HT-29 (cell line): ENCODE results near the gene CIITA. TPM values are rescaled to one million over a fixed set of nuclear protein-coding genes. Genes with fewer than 3 reads are reported as not detected.
"Not testable (repeated sequence)": the region's sequence is repeated elsewhere in the genome, so short reads cannot be mapped to it uniquely, and the experiment has no call there.

ENCODE experiments used
- DNase-seq: peaks from one replicate; pipeline ENCODE4 v3.0.0-alpha.2; 2015; ENCODE audit warnings: low spot score
- total RNA-seq: library from RNA; depleted of rRNA; stranded (reverse); fragments of >200 nt; shearing (Covaris generic); gene quantifications from 2 replicates; pipeline ENCODE4 v1.2.3, GENCODE V29; 2014

Gene CIITA
- total RNA-seq, 1 experiment from 2014 or later, result not detected

DNA sequence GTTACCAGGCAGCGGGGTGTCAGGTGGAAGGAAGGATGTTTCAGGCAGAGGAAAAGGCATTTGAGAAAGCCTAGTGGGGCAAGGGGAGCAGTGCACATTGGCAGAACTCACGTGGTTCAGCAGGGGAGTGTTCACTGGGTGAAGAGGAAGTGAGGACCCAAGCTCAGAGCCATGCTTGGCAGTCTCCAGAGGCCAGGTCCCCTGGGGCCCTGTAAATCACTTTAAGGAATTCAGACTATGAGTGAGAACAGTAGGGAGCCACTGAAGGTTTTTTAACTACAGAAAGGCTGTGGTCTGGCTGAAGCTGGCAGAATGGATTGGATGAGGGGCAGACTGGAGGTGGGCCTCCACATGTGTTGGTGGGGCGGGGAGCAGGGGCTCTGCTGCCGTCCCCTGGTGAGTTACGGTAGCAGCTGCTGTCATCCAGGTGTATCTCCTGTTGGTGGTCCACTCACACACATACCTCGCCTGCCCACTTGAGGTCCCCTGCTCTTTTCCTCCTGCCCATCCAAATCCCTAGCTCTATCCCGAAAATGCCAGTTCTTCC, 72.5 kb downstream of the CIITA start:
- DNase-seq, result no peak

GRCh38 chr16:10950393-10950792, 73.4 kb downstream of the CIITA start:
- DNase-seq, result no peak

DNA sequence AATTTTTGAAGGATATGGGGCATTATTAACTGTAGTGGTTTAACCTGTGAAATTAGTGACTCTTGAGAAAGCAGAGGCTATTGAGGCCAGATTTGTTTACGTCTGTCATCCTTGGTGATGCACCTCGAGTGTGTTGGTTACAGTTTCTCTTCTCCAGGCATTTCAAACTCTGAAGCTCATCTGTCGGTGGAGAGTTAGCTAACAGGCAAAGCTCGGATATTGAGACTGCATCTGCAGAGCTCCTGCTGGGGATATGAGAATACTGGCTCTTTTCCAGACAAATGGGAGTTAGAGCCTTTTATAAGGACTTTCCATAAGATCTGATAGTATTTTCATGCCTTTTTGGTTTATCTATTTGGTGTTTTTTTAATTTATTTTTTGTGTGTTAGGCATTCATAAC, 74.0 kb downstream of the CIITA start:
- DNase-seq, result no peak

- no peak for DNase-seq
These were observed 77.9 kb downstream of the CIITA start for GRCh38 chr16:10954903-10955302.

GRCh38 chr16:10957771-10958482, 80.9 kb downstream of the CIITA start:
- DNase-seq, result no peak

DNA sequence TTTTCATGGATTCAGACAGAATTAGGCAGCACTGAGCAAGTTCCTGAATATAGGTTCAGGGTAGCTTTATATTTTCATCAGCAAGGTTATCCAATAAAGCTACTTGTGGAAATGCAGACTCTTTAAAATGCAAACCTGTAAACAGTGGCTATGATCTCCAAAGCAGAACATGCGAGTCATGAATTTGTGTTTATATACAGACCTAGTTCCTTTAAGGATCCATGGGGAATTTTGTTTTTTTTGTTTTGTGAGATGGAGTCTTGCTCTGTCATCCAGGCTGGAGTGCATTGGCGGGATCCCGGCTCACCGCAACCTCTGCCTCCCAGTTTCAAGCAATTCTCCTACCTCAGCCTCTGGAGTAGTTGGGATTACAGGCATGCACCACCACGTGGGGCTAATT, 82.2 kb downstream of the CIITA start:
- DNase-seq, result no peak

DNA sequence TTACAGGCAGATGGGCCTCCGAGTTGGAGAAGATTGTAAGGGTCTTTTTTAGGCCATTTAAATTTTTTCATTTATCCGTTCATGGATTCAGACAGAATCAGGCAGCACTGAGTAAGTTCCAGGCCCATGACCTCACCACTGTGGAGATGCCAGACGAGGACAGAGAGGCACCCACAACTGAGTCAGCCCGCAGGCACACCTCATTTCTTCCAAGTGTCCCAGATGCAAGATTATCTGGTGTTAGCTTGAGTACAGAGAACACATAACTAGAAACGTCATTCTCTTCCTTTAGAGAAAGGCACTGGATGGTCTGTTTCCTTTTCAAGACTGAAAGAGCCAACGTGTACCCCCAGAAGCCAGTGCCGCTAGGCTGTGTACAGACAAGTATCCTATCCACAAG, 84.2 kb downstream of the CIITA start:
- DNase-seq, result no peak

- peak; percentile 77 for DNase-seq
These were observed 87.3 kb downstream of the CIITA start for GRCh38 chr16:10964039-10964890.

- no peak for DNase-seq
These were observed 87.9 kb downstream of the CIITA start for GRCh38 chr16:10964891-10965326.

DNA sequence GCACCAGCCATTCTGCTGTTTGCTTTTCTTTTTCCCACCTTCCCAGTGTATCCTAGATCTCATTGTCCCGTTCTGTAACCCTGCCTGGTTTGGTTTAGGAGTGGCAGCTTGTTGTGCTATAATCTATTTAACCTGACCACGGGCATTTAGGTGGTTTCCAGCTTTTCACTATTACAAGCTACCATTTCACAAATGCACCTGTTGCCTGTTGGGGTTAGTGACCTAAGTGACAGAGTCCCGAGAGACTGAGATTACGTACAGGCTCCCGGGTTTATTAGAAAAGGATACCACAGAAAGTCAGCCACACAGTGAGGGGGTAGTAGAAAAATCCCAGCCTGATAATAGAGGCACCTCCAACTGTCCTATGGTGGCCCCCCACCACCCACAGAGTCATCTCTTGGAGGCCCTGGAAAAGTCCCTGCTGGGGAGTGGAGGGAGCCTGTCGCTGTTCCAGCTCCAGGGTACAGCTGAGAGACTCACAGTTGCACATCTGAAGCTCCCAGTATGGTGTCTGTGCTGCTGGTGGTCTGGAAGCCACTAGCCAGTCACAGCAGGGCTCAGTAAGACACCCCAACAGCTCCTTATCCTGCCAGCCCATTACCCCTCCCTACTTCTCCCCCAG, 88.5 kb downstream of the CIITA start:
- DNase-seq, result no peak

DNA sequence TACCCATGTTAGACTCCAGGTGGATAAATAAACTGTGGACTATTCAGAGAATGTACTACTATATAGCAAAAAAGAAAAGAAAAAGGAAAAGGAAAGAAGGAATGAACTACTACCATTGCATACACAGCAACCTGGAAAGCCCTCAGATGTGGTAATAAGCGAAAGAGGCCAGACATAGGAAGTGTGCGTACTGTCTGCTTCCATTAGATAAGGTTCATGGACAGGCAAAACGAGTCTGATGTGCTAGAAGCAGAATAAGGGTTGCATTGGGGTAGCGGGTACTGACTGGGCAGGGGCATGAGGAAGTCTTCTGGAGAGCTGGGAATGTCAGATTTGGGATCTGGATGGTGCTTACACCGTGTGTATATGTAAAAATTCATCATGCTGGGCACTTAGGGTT, 89.1 kb downstream of the CIITA start:
- no peak for DNase-seq

DNA sequence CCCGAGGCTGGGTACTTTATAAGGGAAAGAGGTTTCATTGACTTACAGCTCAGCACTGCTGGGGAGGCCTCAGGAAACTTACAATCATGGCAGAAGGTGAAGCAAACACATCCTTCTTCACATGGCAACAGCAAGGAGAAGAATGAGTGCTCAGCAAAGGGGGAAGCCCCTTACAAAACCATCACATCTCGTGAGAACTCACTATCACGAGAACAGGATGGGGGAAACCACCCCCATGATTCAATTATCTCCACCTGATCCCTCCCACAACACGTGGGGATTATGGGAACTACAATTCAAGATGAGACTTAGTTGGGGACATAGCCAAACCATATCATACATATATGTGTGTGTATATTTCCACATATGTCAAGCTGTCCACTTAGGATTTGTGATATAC, 89.6 kb downstream of the CIITA start:
- not testable (repeated sequence) for DNase-seq

- no peak for DNase-seq
These were observed 91.0 kb downstream of the CIITA start for GRCh38 chr16:10967986-10968385.

DNA sequence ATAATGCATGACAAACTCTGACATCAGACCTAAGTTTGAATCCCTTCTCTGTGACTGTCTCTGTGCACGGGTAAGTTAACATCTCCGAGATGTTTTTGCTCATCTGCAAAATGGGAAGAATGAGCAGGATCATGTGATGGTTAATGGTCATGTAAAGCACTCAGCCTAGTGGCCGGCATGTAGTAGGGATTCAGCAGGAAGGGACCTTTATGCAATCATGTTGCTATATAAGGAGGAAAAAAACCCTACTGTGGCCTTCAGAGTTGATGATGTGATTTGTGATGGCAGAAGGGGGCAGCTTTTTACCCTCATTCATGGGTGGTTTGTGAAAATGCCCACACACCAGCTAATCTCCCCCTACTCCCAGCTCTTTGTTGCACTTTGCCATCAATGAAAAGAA, 91.5 kb downstream of the CIITA start:
- DNase-seq, result no peak

DNA sequence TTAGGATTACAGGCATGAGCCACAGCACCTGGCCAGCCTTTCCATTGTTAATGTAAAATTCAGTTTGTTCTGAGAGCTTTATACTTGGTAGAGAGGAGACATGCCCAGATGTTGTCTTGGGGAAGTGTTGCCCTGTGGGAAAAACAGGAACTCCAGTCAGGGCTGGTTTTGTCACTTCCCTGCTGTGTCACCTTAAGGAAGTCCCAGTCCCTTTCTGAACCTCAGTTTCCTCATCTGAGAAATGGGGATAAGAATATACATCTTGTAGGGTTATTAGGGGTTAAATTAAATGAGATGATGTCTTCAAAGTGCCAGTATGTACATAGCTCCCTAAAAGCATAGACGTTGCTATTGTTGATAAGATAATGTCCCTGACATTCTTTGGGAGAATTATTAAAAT, 92.6 kb downstream of the CIITA start:
- no peak for DNase-seq

GRCh38 chr16:10970065-10970464, 93.1 kb downstream of the CIITA start:
- no peak for DNase-seq

DNA sequence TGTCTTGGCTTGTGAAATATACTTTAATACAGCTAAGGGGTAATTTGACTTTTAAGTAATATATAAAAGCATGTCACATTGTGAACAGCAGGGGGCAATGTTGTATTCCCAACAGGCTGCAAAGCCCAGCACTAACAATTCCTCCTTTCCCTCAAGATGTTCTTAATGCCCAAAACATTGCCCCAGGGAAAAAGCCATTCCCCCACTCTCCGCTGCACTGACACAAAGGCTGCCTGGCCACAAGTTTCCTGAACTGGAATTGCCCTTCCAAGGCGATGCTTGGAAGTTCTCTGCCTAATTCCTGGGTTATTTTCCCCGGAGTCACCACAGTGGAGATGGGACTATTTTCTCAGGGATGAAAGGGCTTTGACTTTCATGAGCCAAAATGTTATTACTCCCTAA, 94.6 kb downstream of the CIITA start:
- DNase-seq, result peak; percentile 67

DNA sequence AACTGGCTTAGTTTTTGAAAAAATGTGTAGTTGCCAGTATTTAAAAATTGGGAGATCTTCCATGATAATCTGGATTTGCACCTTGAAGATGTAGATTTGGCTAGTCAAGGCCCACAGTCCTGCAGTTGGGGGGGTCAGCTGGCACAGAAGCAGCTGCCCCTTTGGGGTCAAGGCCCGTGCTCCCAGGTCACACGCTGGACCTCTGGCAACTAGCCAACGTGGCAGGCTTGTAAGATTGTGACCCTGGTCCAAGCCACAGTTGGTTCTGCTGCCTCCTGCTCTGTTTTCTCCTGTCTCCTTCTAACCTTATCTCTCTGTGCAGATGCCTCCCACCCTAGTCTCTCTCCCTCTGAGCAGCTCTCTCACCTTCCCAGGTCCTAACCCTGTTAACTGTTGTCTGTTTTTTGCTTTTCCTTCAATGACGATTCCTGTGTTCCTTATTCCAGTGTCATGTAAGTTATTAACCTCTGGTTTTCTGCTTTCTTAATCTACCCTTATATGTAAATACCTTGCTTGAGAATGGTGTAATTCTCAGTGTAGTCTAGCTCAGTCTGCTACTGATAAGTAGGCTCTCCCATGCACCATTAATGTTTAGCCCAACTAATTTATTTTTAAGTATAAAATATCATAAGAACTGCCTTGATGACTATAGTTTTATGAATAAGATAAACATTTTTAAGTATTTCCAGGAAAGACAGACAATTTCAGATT, 95.3 kb downstream of the CIITA start:
- DNase-seq, result no peak

GRCh38 chr16:10972819-10973464, 95.9 kb downstream of the CIITA start:
- no peak for DNase-seq

- DNase-seq, result no peak
These were observed 99.6 kb downstream of the CIITA start for GRCh38 chr16:10976634-10977033.

- no peak for DNase-seq
These were observed 101.1 kb downstream of the CIITA start for GRCh38 chr16:10978124-10978523.
